Fibroblast of mammary gland (primary cell): ENCODE measurements around the gene TIMM8B.

Experiments used
- DNase-seq: peaks from one replicate; pipeline ENCODE4 v3.0.0-alpha.2; 2010; ENCODE audit warnings: low read depth
- H3K4me3 ChIP-seq: 2 replicates; pipeline ENCODE4 v1.5.1; 2011; ENCODE audit warnings: low read depth, mild to moderate bottlenecking, low read length, moderate library complexity; ENCODE audit not compliant: control insufficient read depth
- TF ChIP-seq, protein P1 (sequence below): conservative IDR thresholded peaks from 2 replicates; pipeline ENCODE4 v1.5.1; 2011; ENCODE audit warnings: low read depth, low read length, inconsistent platforms; ENCODE audit not compliant: control insufficient read depth, insufficient read depth

The TIMM8B gene

GRCh38 chr11:112082729-112083128, 3.8 kb downstream of the TIMM8B start:
- peak; percentile 86 for DNase-seq
- TF ChIP-seq, protein P1, sequence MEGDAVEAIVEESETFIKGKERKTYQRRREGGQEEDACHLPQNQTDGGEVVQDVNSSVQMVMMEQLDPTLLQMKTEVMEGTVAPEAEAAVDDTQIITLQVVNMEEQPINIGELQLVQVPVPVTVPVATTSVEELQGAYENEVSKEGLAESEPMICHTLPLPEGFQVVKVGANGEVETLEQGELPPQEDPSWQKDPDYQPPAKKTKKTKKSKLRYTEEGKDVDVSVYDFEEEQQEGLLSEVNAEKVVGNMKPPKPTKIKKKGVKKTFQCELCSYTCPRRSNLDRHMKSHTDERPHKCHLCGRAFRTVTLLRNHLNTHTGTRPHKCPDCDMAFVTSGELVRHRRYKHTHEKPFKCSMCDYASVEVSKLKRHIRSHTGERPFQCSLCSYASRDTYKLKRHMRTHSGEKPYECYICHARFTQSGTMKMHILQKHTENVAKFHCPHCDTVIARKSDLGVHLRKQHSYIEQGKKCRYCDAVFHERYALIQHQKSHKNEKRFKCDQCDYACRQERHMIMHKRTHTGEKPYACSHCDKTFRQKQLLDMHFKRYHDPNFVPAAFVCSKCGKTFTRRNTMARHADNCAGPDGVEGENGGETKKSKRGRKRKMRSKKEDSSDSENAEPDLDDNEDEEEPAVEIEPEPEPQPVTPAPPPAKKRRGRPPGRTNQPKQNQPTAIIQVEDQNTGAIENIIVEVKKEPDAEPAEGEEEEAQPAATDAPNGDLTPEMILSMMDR, result no peak
- H3K4me3 ChIP-seq, result no peak overlapping the region

DNA sequence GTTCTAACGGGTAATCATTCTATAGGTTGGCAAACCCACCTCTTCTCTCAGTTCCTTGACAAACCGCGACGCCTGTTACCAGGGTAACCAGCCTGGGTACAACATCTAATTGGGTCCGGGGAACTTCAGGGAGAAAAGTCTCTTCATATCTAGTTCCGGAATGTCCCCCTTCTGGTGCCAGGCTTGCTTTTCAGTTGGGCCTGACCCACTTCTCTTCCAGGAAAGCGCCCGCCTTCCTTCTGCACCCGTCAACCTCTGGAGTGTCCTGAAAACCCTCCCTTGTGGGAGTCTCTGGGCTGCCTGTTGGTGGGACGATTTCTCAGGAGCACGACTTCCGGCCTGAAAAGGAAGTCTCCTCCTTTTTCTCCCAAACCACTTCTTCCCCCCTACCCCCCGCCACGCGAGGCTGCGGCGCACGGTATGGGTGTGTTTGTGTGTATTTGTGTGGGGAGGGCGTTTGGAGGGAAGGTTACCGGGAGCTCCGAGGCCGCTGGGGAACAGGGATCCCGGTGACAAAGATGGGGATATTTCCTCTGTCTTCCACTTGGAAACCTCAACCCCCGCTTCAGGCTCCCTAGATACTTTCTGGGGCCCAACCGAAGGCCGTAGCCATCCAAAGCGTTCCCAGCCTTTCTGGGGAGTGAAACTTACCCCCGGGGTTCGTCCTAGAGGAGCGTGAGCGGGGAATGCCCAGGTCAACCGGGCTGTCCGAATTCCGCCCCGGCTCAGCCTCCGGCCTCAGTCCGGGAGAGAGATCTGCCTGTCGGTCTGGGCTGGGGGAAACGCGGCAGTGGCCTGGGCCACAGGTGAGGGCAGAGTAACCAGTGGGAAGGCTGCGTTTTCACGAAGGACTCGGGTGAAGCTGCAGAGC, 12.4 kb downstream of the TIMM8B start, which contains the start of the genes NKAPD1 and PIH1D2:
NKAPD1 (plus strand) TSS at position 359 of the 871 bp plus-strand sequence. CDS start 1,276 bp downstream, outside the sequence.
PIH1D2 (minus strand) TSS at position 77 of the 871 bp plus-strand sequence. CDS start 843 bp downstream, outside the sequence.
- TF ChIP-seq, protein P1, result peak; percentile 1
- H3K4me3 ChIP-seq, result peak within 1 kb of the TSS; percentile 82
- DNase-seq, result peak; percentile 88

DNA sequence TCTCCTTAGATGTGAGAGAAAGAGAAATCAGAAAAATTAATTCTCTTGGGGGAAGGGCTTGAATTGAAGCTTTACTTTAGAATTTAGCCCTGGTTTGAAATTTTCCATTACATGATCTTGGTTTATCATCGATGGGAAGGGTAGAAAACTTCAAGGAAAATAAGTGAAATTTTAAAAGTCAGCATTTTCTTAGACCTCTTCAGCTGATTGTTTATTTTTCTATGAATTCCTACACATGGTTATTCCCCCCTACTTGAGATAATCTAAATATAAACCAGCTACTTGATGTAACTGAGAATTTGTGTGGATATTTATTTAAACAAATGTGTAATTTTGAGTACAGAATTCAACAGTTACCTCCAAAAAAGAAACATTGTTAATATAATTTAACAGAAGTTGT, 23.6 kb downstream of the TIMM8B start:
- TF ChIP-seq, protein P1, result no peak
- no peak overlapping the region for H3K4me3 ChIP-seq
- no peak for DNase-seq

- TF ChIP-seq, protein P1, result no peak
- H3K4me3 ChIP-seq, result no peak overlapping the region
- DNase-seq, result no peak
Observed at GRCh38 chr11:112058103-112058502, 28.5 kb downstream of the TIMM8B start.

DNA sequence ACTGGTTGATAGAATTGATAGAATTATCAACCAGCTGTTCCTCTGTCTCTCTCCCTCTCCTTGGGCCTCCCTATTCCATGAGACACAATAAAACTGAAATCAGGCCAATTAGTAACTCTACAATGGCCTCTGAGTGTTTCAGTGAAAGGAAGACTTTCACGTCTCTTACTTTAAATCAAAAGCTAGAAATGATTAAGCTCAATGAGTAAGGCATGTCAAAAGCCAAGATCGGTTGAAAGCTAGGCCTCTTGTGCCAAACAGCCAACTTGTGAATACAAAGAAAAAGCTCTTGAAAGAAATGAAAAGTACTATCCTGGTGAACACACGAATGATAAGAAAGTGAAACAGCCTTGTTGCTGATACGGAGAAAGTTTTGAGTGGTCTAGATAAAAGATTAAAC, 29.4 kb downstream of the TIMM8B start:
- DNase-seq, result no peak
- H3K4me3 ChIP-seq, result no peak overlapping the region
- TF ChIP-seq, protein P1, result no peak

- H3K4me3 ChIP-seq, result no peak overlapping the region
- no peak for DNase-seq
- TF ChIP-seq, protein P1, result no peak
Observed at GRCh38 chr11:112051768-112052167, 34.8 kb downstream of the TIMM8B start.
